MG63 (cell line): Measurements from ENCODE around the gene SAMD9. TPM values are rescaled to one million over a fixed set of nuclear protein-coding genes. Genes with fewer than 3 reads are reported as not detected.

Source experiments
- DNase-seq: peaks from one replicate; pipeline ENCODE4 v3.0.0-alpha.2; 2020
- H3K27me3 ChIP-seq: fragments of 250-450 bp; sonication (Bioruptor Pico); 2 replicates; pipeline ENCODE4 v1.5.1; 2020; ENCODE audit warnings: mild to moderate bottlenecking, moderate library complexity
- H3K36me3 ChIP-seq: fragments of 250-450 bp; sonication (Bioruptor Pico); 2 replicates; pipeline ENCODE4 v1.5.1; 2020; ENCODE audit warnings: mild to moderate bottlenecking, moderate library complexity
- H3K4me3 ChIP-seq: fragments of 250-450 bp; sonication (Bioruptor Pico); 2 replicates; pipeline ENCODE4 v1.5.1; 2020; ENCODE audit warnings: mild to moderate bottlenecking, moderate library complexity
- H3K9me3 ChIP-seq: fragments of 250-450 bp; sonication (Bioruptor Pico); 2 replicates; pipeline ENCODE4 v1.5.1; 2020; ENCODE audit warnings: mild to moderate bottlenecking, moderate library complexity
- total RNA-seq: library from RNA; depleted of rRNA; stranded (reverse); fragments of >200 nt; shearing (Covaris generic); gene quantifications from 2 replicates; pipeline ENCODE4 v1.2.3, GENCODE V29; 2014; ENCODE audit warnings: low replicate concordance; rRNA removed

The SAMD9 gene
- total RNA-seq, 1 experiment from 2014 or later, result 3.8 TPM

- no peaks in the 10 kb centered on the region for H3K9me3 ChIP-seq
These were observed 62.8 kb downstream of the SAMD9 start for GRCh38 chr7:93054975-93055374.

GRCh38 chr7:93053949-93054943 is 63.5 kb downstream of the SAMD9 start:
- Histone ChIP-seq H3K36me3 (no peaks in the 10 kb centered on the region), H3K4me3 (no peak overlapping the region), H3K27me3 (no peaks in the 10 kb centered on the region), H3K9me3 (no peaks in the 10 kb centered on the region)
- no peak for DNase-seq

More at GRCh38 chr7:93054975-93055374, 62.8 kb downstream of the SAMD9 start:
- Histone ChIP-seq H3K27me3 (no peaks in the 10 kb centered on the region), H3K4me3 (no peak overlapping the region), H3K36me3 (no peaks in the 10 kb centered on the region)
- DNase-seq, result no peak

- Histone ChIP-seq H3K27me3 (no peaks in the 10 kb centered on the region), H3K9me3 (peaks cover 4% of the 10 kb centered on the region; the same call in 1 of the 2 replicates), H3K4me3 (no peak overlapping the region), H3K36me3 (no peaks in the 10 kb centered on the region)
- no peak for DNase-seq
These were observed 64.4 kb downstream of the SAMD9 start for GRCh38 chr7:93053209-93053948.

- DNase-seq, result no peak
- H3K4me3 ChIP-seq, result no peak overlapping the region
- no peaks in the 10 kb centered on the region for H3K36me3 ChIP-seq
- no peaks in the 10 kb centered on the region for H3K27me3 ChIP-seq
- H3K9me3 ChIP-seq, result peaks cover 4% of the 10 kb centered on the region; the same call in 1 of the 2 replicates
These were observed 66.1 kb downstream of the SAMD9 start for GRCh38 chr7:93051660-93052059.

Other genes starting within 250 kb of the SAMD9 start
- 3.8 and 28.8 TPM in 2 replicates for gene SAMD9L, start 30.4 kb upstream of the SAMD9 start, total RNA-seq
- gene HEPACAM2, start 108.5 kb upstream of the SAMD9 start, total RNA-seq, result not detected in 2 replicates
- 14.2 and 23.3 TPM in 2 replicates for gene VPS50, start 114.4 kb upstream of the SAMD9 start, total RNA-seq